Right cardiac atrium (tissue), 5 donors: Measurements from ENCODE around the gene MAP1LC3A. TPM values are rescaled to one million over a fixed set of nuclear protein-coding genes. Genes with fewer than 3 reads are reported as not detected.
A peak's percentile ranks its signal among the peaks of the same experiment; 100 is the strongest.

Source experiments
- ATAC-seq, 2 donors: fragments of 200-7000 bp; cut with Tn5 transposase; one replicate each; pipeline versions ENCODE4 v1.8.0 to v1.9.1; 2020; ENCODE audit warnings: moderate library complexity in 2 of 2, mild to moderate bottlenecking in 1 of 2
- DNase-seq, 3 donors: peaks; one replicate each; pipeline ENCODE4 v3.0.0-alpha.2; 2020
- H3K27ac ChIP-seq: one replicate; pipeline ENCODE4 v1.5.1; 2013; ENCODE audit warnings: mild to moderate bottlenecking, low read length, control low read depth, moderate library complexity
- H3K27me3 ChIP-seq: one replicate; pipeline ENCODE4 v1.6.1; 2013; ENCODE audit not compliant: control insufficient read depth, insufficient read depth
- H3K4me1 ChIP-seq: one replicate; pipeline ENCODE4 v1.6.1; 2013; ENCODE audit warnings: low read length; ENCODE audit not compliant: control insufficient read depth, insufficient read depth
- H3K4me3 ChIP-seq: one replicate; pipeline ENCODE4 v1.5.1; 2013; ENCODE audit warnings: low read length, control low read depth
- H3K9me3 ChIP-seq: one replicate; pipeline ENCODE4 v1.6.1; 2013; ENCODE audit warnings: low read length; ENCODE audit not compliant: control insufficient read depth
- WGBS: extraction: QIAGEN DNeasy Blood & Tissue Kit; methylation state at CpG from one replicate; pipeline ENCODE4 v1.1.7; 2013; 5-methylcytosine and 5-hydroxymethylcytosine counted together
- intact Hi-C, 4 donors: fragments of 100-400 bp; cut with DNase I; formaldehyde crosslinking; loops; one replicate each; pipeline versions ENCODE4 v1.11.0 to v1.14.0; 2022 to 2023
- polyA plus RNA-seq: library from polyadenylated mRNA; stranded (reverse); fragments of 200-250 nt; gene quantifications from one replicate; pipeline ENCODE4 v1.2.3, GENCODE V29; 2013
- total RNA-seq, 4 donors: library from RNA; stranded (reverse); fragmentation: NEBNext Ultra II Directional; extraction: Animal tissue kit (Norgen Biotek cat#: 25700); gene quantifications; one replicate each; pipeline ENCODE4 v1.2.1, GENCODE V29; 2021
- donor health status: healthy with polysubstance abuse.
- donor health status: DM: no; HTN: yes; CAD: no.
- donor health status: DM: no; HTN: no; CAD: no.
- donor health status: DM: no; HTN: yes; CAD: no; lungs with severe emphysema.
- donor health status: DM: yes; HTN: yes; CAD: no.

The MAP1LC3A gene
- total and polyA plus RNA-seq, 5 donors, result 61.8 to 116 (median 79.9) TPM

GRCh38 chr20:34566978-34567891 lies 8.7 kb downstream of the MAP1LC3A start:
- DNase-seq (peak in 1 of 3 donors; percentile 43), ATAC-seq (no peak)
- WGBS, result 86% methylated on average over 9 of the region's 9 CpGs
- Histone ChIP-seq H3K4me3 (no peak overlapping the region), H3K9me3 (no peaks in the 10 kb centered on the region), H3K27ac (no peak overlapping the region), H3K4me1 (no peaks in the 10 kb centered on the region), H3K27me3 (no peaks in the 10 kb centered on the region)
- intact Hi-C loops, result loop anchor here in 1 of 4 donors (10.0 kb wide), 1 partner anchor 138 kb away; the partner anchor contains the start of gene TP53INP2

GRCh38 chr20:34567892-34568865 lies 9.7 kb downstream of the MAP1LC3A start:
- peak in 1 of 3 donors; percentile 37 for DNase-seq
- ATAC-seq, result no peak
- no peaks in the 10 kb centered on the region for H3K27me3 ChIP-seq
- no peaks in the 10 kb centered on the region for H3K9me3 ChIP-seq
- H3K4me3 ChIP-seq, result no peak overlapping the region
- no peaks in the 10 kb centered on the region for H3K4me1 ChIP-seq
- intact Hi-C loops, result loop anchor here in 1 of 4 donors (10.0 kb wide), 1 partner anchor 137 kb away; the partner anchor contains the start of gene TP53INP2
- no peak overlapping the region for H3K27ac ChIP-seq
- 92% methylated on average over 15 of the region's 15 CpGs for WGBS

GRCh38 chr20:34569598-34569997 lies 11.1 kb downstream of the MAP1LC3A start:
- Histone ChIP-seq H3K4me1 (no peaks in the 10 kb centered on the region), H3K4me3 (no peak overlapping the region), H3K27me3 (no peaks in the 10 kb centered on the region), H3K27ac (no peak overlapping the region), H3K9me3 (no peaks in the 10 kb centered on the region)
- WGBS, result 93% methylated on average over 2 of the region's 2 CpGs
- DNase-seq (no peak), ATAC-seq (no peak)
- intact Hi-C loops, result loop anchor here in 1 of 4 donors (10.0 kb wide), 1 partner anchor 135 kb away; the partner anchor contains the start of gene TP53INP2

GRCh38 chr20:34570859-34571306 lies 12.4 kb downstream of the MAP1LC3A start:
- Histone ChIP-seq H3K9me3 (no peaks in the 10 kb centered on the region), H3K27me3 (no peaks in the 10 kb centered on the region), H3K4me1 (no peaks in the 10 kb centered on the region), H3K4me3 (no peak overlapping the region), H3K27ac (no peak overlapping the region)
- DNase-seq, result no peak
- 32% methylated on average over 3 of the region's 3 CpGs for WGBS
- ATAC-seq, result no peak
- intact Hi-C loops, result loop anchor here in 1 of 4 donors (10.0 kb wide), 1 partner anchor 194 kb away; no protein-coding TSS in a partner anchor

- Histone ChIP-seq H3K27ac (no peak overlapping the region), H3K27me3 (no peaks in the 10 kb centered on the region), H3K4me3 (no peak overlapping the region), H3K4me1 (no peaks in the 10 kb centered on the region), H3K9me3 (no peaks in the 10 kb centered on the region)
- intact Hi-C loops, result loop anchor here in 1 of 4 donors (10.0 kb wide), 1 partner anchor 193 kb away; no protein-coding TSS in a partner anchor
- 91% methylated on average over 5 of the region's 5 CpGs for WGBS
- DNase-seq (peak in 1 of 3 donors; percentile 25), ATAC-seq (no peak)
Measured at GRCh38 chr20:34571753-34572152, 13.2 kb downstream of the MAP1LC3A start.

- ATAC-seq (no peak), DNase-seq (peak in 1 of 3 donors; percentile 4)
- H3K9me3 ChIP-seq, result no peaks in the 10 kb centered on the region
- no peak overlapping the region for H3K27ac ChIP-seq
- H3K4me3 ChIP-seq, result no peak overlapping the region
- H3K27me3 ChIP-seq, result no peaks in the 10 kb centered on the region
- 89% methylated on average over 7 of the region's 7 CpGs for WGBS
- intact Hi-C loops, result loop anchor here in 1 of 4 donors (10.0 kb wide), 1 partner anchor 191 kb away; no protein-coding TSS in a partner anchor
- peaks cover 2% of the 10 kb centered on the region for H3K4me1 ChIP-seq
Measured at GRCh38 chr20:34573541-34574300, 15.2 kb downstream of the MAP1LC3A start.

GRCh38 chr20:34574426-34574825 lies 15.9 kb downstream of the MAP1LC3A start:
- 96% methylated on average over 5 of the region's 5 CpGs for WGBS
- intact Hi-C loops, result loop anchor here in 1 of 4 donors (10.0 kb wide), 1 partner anchor 190 kb away; no protein-coding TSS in a partner anchor
- Histone ChIP-seq H3K27ac (no peak overlapping the region), H3K9me3 (no peaks in the 10 kb centered on the region), H3K4me1 (peaks cover 4% of the 10 kb centered on the region), H3K4me3 (no peak overlapping the region), H3K27me3 (no peaks in the 10 kb centered on the region)
- DNase-seq (peak in 1 of 3 donors; percentile 5), ATAC-seq (no peak)

- WGBS, result 95% methylated on average over 6 of the region's 6 CpGs
- Histone ChIP-seq H3K27me3 (no peaks in the 10 kb centered on the region), H3K27ac (no peak overlapping the region), H3K4me3 (no peak overlapping the region), H3K9me3 (no peaks in the 10 kb centered on the region), H3K4me1 (peaks cover 5% of the 10 kb centered on the region)
- peak in 1 of 3 donors; percentile 2 for DNase-seq
- ATAC-seq, result no peak
- intact Hi-C loops, result loop anchor here in 1 of 4 donors (10.0 kb wide), 1 partner anchor 190 kb away; no protein-coding TSS in a partner anchor
Measured at GRCh38 chr20:34574861-34575260, 16.3 kb downstream of the MAP1LC3A start.

- intact Hi-C loops, result loop anchor here in 1 of 4 donors (10.0 kb wide), 1 partner anchor 190 kb away; no protein-coding TSS in a partner anchor
- 95% methylated on average over 5 of the region's 5 CpGs for WGBS
- DNase-seq (peak in 1 of 3 donors; percentile 13), ATAC-seq (no peak)
- Histone ChIP-seq H3K27me3 (no peaks in the 10 kb centered on the region), H3K4me1 (peaks cover 5% of the 10 kb centered on the region), H3K27ac (no peak overlapping the region), H3K4me3 (no peak overlapping the region), H3K9me3 (no peaks in the 10 kb centered on the region)
Measured at GRCh38 chr20:34575271-34575670, 16.8 kb downstream of the MAP1LC3A start.
